HepG2 (cell line): Measurements from ENCODE around the gene S100A11. TPM values are rescaled to one million over a fixed set of nuclear protein-coding genes. Genes with fewer than 3 reads are reported as not detected.

Source experiments
- GABPB1 ChIP-seq: IDR thresholded peaks from 2 replicates; pipeline ENCODE4 v1.6.1; 2016; ENCODE audit warnings: mild to moderate bottlenecking, missing genetic modification reagents, moderate library complexity, missing compliant biosample characterization
- HES4 ChIP-seq: sonication (generic); formaldehyde crosslinking; IDR thresholded peaks from 2 replicates; pipeline ENCODE4 v1.9.0; 2021; ENCODE audit warnings: mild to moderate bottlenecking, missing genetic modification reagents, borderline replicate concordance
- HHEX ChIP-seq: IDR thresholded peaks from 2 replicates; pipeline ENCODE4 v1.6.1; 2016; ENCODE audit warnings: control low read depth
- HNRNPK ChIP-seq: fragments of 200-400 bp; formaldehyde crosslinking; IDR thresholded peaks from 2 replicates; pipeline ENCODE4 v1.6.1; 2018; ENCODE audit warnings: low read length, low read depth, moderate library complexity, mild to moderate bottlenecking; ENCODE audit not compliant: poor library complexity, severe bottlenecking
- HOXA3 ChIP-seq: sonication (generic); formaldehyde crosslinking; IDR thresholded peaks from 2 replicates; pipeline ENCODE4 v1.5.0; 2020; ENCODE audit warnings: missing genetic modification reagents
- KMT2A ChIP-seq: sonication (generic); formaldehyde crosslinking; IDR thresholded peaks from 2 replicates; pipeline ENCODE4 v1.4.0; 2020; ENCODE audit warnings: missing genetic modification reagents
- PHB2 ChIP-seq: fragments of 450-650 bp; IDR thresholded peaks from 2 replicates; pipeline ENCODE4 v1.6.1; 2018; ENCODE audit not compliant: partially characterized antibody
- SIN3A ChIP-seq: IDR thresholded peaks from 2 replicates; pipeline ENCODE4 v1.6.1; 2011; ENCODE audit warnings: low read depth, mild to moderate bottlenecking, control low read depth, low read length, borderline replicate concordance
- TCF12 ChIP-seq, 2 experiments: fragments of 450-650 bp in 1 of 2; sonication (generic) in 1 of 2; formaldehyde crosslinking in 1 of 2; IDR thresholded peaks; 2 replicates each; pipeline versions ENCODE4 v1.6.1 to v1.8.0; 2017 to 2022; ENCODE audit warnings: antibody characterized with exemption in 1 of 2, mild to moderate bottlenecking in 1 of 2, missing genetic modification reagents in 1 of 2, moderate library complexity in 1 of 2
- YY1 ChIP-seq: IDR thresholded peaks from 2 replicates; pipeline ENCODE4 v1.6.1; 2011; ENCODE audit warnings: low read length, low read depth, moderate library complexity, mild to moderate bottlenecking; ENCODE audit not compliant: insufficient read depth, insufficient replicate concordance
- ZNF546 ChIP-seq: sonication (generic); formaldehyde crosslinking; conservative IDR thresholded peaks from 2 replicates; pipeline ENCODE4 v1.8.1; 2023; ENCODE audit warnings: mild to moderate bottlenecking, missing genetic modification reagents
- ZNF598 ChIP-seq: sonication (generic); formaldehyde crosslinking; IDR thresholded peaks from 2 replicates; pipeline ENCODE4 v1.5.1; 2020; ENCODE audit warnings: mild to moderate bottlenecking, missing genetic modification reagents, borderline replicate concordance
- ZNF780A ChIP-seq: sonication (generic); formaldehyde crosslinking; IDR thresholded peaks from 2 replicates; pipeline ENCODE4 v1.8.0; 2022; ENCODE audit warnings: mild to moderate bottlenecking, missing genetic modification reagents, moderate library complexity
- ZNF891 ChIP-seq: sonication (generic); formaldehyde crosslinking; IDR thresholded peaks from 2 replicates; pipeline ENCODE4 v1.5.0; 2020; ENCODE audit warnings: mild to moderate bottlenecking, missing genetic modification reagents
- polyA plus RNA-seq, 8 experiments: library from polyadenylated mRNA; depleted of rRNA in 3 of 8; stranded (reverse) in 7 of 8; unstranded in 1 of 8; fragments of >200 nt; fragmentation: Illumina TruSeq in 4 of 8; extraction: Trizol in 4 of 8; gene quantifications; 2 replicates each; pipeline versions ENCODE4 v1.2.1 to v1.2.3, GENCODE V29; 2011 to 2016; ENCODE audit warnings: low read depth in 4 of 8, missing spikeins in 1 of 8, mixed read lengths in 1 of 8; ENCODE audit not compliant: insufficient read depth in 1 of 8
- total RNA-seq, 5 experiments: library from RNA; depleted of rRNA; stranded (reverse); fragments of >200 nt; fragmentation: Illumina TruSeq; extraction: Trizol; gene quantifications; 2 replicates each; pipeline ENCODE4 v1.2.3, GENCODE V29; 2016; ENCODE audit warnings: low read depth in 1 of 5
- TF ChIP-seq, protein P1 (sequence below): sonication (generic); formaldehyde crosslinking; IDR thresholded peaks from 2 replicates; pipeline ENCODE4 v1.4.0; 2020; ENCODE audit warnings: missing genetic modification reagents
- TF ChIP-seq, protein P2 (sequence below): sonication (generic); formaldehyde crosslinking; IDR thresholded peaks from 2 replicates; pipeline ENCODE4 v1.4.0; 2020; ENCODE audit warnings: mild to moderate bottlenecking, missing genetic modification reagents
- TF ChIP-seq, protein P3 (sequence below): sonication (generic); formaldehyde crosslinking; IDR thresholded peaks from 2 replicates; pipeline ENCODE4 v1.8.1; 2023; ENCODE audit warnings: mild to moderate bottlenecking, moderate library complexity, missing genetic modification reagents
- TF ChIP-seq, protein P4 (sequence below): sonication (generic); formaldehyde crosslinking; IDR thresholded peaks from 2 replicates; pipeline ENCODE4 v1.5.0; 2020; ENCODE audit warnings: mild to moderate bottlenecking, missing genetic modification reagents, borderline replicate concordance

The S100A11 gene
- total and polyA plus RNA-seq, 2 of the 13 experiments (the other 11 are each of a cell fraction or from before 2014, with no cell fraction given): 6.6 to 34.4 TPM

DNA sequence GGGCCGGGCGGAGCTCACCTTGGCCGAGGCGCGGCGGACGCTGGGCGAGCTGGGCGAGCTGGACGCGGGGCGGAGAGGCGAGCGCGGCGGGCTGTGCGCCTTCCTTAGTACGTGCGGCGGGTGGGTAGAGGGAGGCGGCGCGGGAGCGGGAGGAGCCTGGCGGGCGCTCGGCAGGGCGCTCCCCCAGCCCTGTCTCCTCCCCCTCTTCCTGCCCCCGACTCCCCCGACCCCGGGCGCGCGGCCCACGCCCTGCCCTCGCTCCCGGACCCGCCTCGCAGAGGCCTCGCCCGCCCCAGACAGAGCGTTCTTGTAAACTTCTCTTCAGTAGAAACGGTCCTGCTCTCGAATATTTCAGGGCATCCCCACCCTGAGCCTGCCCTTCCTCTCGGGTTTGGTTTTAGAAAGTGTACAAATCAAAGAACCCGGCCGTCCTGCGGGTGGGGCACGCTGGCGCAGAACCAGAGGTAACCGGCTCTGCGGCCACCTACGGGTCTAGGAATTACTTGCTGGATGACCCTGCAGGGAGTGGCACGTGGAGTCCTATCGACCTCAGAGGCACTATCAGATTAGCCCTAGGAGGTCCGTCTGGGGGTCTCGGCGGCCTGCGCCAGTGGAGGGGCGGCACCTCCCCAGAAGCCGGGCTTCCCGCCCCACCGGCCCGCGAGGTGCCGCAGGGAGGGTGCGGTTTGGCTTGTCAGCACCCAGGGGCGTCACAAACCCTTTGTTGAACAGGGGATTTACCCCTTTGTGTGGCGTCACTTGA lies 42.9 kb downstream of the S100A11 start, which contains the start of gene S100A10 (continued):
- TF ChIP-seq, protein P1, sequence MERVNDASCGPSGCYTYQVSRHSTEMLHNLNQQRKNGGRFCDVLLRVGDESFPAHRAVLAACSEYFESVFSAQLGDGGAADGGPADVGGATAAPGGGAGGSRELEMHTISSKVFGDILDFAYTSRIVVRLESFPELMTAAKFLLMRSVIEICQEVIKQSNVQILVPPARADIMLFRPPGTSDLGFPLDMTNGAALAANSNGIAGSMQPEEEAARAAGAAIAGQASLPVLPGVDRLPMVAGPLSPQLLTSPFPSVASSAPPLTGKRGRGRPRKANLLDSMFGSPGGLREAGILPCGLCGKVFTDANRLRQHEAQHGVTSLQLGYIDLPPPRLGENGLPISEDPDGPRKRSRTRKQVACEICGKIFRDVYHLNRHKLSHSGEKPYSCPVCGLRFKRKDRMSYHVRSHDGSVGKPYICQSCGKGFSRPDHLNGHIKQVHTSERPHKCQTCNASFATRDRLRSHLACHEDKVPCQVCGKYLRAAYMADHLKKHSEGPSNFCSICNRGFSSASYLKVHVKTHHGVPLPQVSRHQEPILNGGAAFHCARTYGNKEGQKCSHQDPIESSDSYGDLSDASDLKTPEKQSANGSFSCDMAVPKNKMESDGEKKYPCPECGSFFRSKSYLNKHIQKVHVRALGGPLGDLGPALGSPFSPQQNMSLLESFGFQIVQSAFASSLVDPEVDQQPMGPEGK (CRISPR knock-in tag): peak; percentile 76; the same call in 1 of the 2 replicates
- TF ChIP-seq SIN3A (peak; percentile 36; the same call in 1 of the 2 replicates), KMT2A (CRISPR knock-in tag) (0 out of 2 replicates have a peak, but pooled peaks have one; percentile 27), YY1 (peak; percentile 15), ZNF546 (CRISPR knock-in tag) (0 out of 2 replicates have a peak, but pooled peaks have one; percentile 15), ZNF598 (no peak), ZNF891 (CRISPR knock-in tag) (0 out of 2 replicates have a peak, but pooled peaks have one; percentile 28), HOXA3 (CRISPR knock-in tag) (peak; percentile 5; the same call in 1 of the 2 replicates), ZNF780A (0 out of 2 replicates have a peak, but pooled peaks have one; percentile 16), TCF12 (IDR thresholded peaks at IDR 0.05) (no peak), TCF12 (CRISPR knock-in tag; IDR thresholded peaks at IDR 0.05) (0 out of 2 replicates have a peak, but pooled peaks have one; percentile 40), HHEX (no peak), GABPB1 (CRISPR knock-in tag) (peak; percentile 47; the same call in 1 of the 2 replicates), HNRNPK (peak; percentile 80), PHB2 (no peak), HES4 (CRISPR knock-in tag) (no peak)
- TF ChIP-seq, protein P2, sequence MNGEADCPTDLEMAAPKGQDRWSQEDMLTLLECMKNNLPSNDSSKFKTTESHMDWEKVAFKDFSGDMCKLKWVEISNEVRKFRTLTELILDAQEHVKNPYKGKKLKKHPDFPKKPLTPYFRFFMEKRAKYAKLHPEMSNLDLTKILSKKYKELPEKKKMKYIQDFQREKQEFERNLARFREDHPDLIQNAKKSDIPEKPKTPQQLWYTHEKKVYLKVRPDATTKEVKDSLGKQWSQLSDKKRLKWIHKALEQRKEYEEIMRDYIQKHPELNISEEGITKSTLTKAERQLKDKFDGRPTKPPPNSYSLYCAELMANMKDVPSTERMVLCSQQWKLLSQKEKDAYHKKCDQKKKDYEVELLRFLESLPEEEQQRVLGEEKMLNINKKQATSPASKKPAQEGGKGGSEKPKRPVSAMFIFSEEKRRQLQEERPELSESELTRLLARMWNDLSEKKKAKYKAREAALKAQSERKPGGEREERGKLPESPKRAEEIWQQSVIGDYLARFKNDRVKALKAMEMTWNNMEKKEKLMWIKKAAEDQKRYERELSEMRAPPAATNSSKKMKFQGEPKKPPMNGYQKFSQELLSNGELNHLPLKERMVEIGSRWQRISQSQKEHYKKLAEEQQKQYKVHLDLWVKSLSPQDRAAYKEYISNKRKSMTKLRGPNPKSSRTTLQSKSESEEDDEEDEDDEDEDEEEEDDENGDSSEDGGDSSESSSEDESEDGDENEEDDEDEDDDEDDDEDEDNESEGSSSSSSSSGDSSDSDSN: peak; percentile 72
- TF ChIP-seq, protein P3, sequence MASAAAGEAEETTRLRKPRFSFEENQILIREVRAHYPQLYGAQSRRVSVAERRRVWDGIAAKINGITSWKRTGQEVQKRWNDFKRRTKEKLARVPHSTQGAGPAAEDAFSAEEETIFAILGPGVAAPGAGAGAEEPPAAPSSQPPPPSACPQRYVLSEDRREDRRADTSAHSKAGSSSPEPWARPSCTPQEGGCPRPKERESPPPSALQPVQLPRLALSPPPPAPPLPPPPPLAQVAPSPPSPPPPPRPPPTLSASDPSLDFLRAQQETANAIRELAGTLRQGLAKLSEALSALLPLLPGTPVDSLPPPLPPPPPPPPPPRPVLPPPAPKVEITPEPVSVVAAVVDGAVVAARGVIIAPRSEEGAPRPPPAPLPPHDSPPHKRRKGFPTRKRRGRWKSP (CRISPR knock-in tag): peak; percentile 47; the same call in 1 of the 2 replicates
- TF ChIP-seq, protein P4, sequence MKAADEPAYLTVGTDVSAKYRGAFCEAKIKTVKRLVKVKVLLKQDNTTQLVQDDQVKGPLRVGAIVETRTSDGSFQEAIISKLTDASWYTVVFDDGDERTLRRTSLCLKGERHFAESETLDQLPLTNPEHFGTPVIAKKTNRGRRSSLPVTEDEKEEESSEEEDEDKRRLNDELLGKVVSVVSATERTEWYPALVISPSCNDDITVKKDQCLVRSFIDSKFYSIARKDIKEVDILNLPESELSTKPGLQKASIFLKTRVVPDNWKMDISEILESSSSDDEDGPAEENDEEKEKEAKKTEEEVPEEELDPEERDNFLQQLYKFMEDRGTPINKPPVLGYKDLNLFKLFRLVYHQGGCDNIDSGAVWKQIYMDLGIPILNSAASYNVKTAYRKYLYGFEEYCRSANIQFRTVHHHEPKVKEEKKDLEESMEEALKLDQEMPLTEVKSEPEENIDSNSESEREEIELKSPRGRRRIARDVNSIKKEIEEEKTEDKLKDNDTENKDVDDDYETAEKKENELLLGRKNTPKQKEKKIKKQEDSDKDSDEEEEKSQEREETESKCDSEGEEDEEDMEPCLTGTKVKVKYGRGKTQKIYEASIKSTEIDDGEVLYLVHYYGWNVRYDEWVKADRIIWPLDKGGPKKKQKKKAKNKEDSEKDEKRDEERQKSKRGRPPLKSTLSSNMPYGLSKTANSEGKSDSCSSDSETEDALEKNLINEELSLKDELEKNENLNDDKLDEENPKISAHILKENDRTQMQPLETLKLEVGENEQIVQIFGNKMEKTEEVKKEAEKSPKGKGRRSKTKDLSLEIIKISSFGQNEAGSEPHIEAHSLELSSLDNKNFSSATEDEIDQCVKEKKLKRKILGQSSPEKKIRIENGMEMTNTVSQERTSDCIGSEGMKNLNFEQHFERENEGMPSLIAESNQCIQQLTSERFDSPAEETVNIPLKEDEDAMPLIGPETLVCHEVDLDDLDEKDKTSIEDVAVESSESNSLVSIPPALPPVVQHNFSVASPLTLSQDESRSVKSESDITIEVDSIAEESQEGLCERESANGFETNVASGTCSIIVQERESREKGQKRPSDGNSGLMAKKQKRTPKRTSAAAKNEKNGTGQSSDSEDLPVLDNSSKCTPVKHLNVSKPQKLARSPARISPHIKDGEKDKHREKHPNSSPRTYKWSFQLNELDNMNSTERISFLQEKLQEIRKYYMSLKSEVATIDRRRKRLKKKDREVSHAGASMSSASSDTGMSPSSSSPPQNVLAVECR (CRISPR knock-in tag): 0 out of 2 replicates have a peak, but pooled peaks have one; percentile 52
